ENCODE data around the gene MTIF3.
A peak's percentile ranks its signal among the peaks of the same experiment; 100 is the strongest.

MTIF3 gene, protein sequence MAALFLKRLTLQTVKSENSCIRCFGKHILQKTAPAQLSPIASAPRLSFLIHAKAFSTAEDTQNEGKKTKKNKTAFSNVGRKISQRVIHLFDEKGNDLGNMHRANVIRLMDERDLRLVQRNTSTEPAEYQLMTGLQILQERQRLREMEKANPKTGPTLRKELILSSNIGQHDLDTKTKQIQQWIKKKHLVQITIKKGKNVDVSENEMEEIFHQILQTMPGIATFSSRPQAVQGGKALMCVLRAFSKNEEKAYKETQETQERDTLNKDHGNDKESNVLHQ

GRCh38 chr13:27449936-27450828 lies at the start of gene MTIF3:
Gene MTIF3, minus strand, starts transcription at chr13:27450564. Its CDS starts 10,116 bp downstream, at chr13:27440448.
- DNase-seq (ENCODE audit: low spot score): peak; percentile 89

- DNase-seq (ENCODE audit: low spot score): no peak
Measured at GRCh38 chr13:27497563-27498230, 47.3 kb upstream of the MTIF3 start.

- DNase-seq (ENCODE audit: low spot score): no peak
Measured at GRCh38 chr13:27496536-27497273, 46.3 kb upstream of the MTIF3 start.

GRCh38 chr13:27496006-27496405 lies 45.6 kb upstream of the MTIF3 start:
- DNase-seq (ENCODE audit: low spot score): no peak

DNA sequence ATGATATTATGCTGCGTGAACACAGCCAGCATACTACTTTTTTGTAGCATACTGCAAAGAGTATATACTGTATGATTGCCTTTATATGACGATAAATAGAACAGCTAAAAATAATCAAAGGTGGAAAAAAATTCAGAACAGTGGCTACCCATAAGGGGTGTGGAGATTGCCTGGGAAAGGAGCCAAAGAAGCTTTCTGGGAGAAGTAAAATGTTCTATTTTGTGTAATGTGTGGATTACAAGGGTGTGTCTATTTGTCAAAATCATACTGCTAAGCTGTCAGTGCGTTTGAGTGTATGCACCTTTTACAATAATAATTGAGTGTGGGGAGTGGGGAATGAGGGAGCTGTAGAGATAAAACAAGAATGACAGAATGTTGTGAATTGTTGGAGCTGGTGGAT lies 45.2 kb upstream of the MTIF3 start:
- no peak for DNase-seq (ENCODE audit: low spot score)

DNA sequence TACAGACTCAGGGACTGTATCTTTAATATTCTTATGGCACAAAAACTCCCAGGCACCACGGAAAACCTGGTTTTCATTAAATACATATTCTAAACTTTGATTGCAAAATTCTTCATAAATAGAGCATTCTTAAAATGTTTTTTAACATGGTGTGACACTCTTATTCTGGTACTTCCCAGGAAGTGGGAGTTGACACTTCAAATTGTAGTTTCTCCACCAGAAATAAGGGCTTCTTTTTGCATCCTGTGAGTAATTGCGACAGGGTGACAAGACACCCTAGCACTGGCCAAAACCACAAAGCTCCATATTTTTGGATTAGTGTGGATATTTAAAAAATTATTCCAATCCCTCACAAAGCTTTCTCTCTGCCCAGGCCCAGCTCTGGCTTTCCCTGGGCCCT lies 43.6 kb upstream of the MTIF3 start:
- DNase-seq (ENCODE audit: low spot score): no peak

DNA sequence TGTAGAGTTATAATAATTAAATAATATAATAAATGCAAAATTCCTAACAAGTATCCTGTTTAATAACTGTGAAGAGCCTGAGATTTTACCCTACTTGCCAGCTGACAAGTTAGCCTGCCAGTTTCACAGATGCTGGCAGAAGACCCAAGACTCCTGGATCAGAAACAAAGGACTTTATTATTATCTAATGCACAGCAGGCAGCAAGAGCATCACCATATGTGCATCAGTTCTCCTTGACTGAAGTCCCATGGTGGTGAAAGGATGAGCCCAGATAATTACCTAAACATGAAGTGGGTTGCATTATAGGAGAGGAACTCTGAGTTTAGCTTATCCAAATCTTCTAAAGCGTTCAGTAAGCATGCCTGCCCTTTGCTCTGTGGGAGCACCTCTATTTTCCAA lies 39.1 kb upstream of the MTIF3 start:
- DNase-seq (ENCODE audit: low spot score): peak; percentile 7

GRCh38 chr13:27487776-27488175 lies 37.4 kb upstream of the MTIF3 start:
- DNase-seq (ENCODE audit: low spot score): no peak

DNA sequence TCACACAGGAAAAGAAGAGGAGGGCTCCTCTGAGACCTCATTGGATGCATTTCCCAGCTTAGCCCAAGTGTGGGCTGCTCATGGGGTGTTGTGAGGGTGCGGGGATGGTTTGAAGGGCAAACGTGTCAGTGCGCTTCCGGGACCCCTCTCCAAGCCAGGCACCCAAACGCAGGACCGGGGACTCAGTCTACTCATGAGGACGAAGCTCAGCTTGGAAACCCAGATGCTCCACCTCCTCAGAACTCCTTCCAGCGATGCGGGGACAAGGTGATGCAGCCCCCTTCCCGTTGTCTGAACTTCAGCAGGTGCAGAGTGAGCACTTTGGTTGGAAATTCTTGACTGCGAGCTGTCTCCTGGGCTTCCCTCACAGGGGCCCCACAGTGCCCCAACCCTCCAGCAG lies 33.1 kb upstream of the MTIF3 start:
- DNase-seq (ENCODE audit: low spot score): no peak

- DNase-seq (ENCODE audit: low spot score): no peak
Measured at GRCh38 chr13:27482983-27483382, 32.6 kb upstream of the MTIF3 start.

DNA sequence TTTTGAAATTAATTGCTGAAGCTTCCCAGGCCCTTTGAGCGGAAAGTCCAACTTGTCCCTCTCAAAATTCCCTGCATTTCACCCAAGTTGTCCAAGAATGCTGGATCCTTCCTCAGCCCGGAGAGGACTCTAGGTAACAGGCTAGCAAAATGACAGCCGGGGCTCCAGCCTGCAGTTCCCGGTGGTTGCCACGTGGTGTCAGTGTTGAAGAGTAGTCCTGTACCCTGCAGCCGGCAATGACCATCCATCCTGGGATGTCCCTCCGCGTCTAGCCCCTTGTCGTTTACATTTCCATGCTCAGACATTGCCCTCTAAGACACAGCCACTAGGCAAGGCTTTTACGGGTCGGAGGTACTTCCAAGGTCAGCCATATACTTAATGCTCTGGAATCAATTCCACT lies 31.4 kb upstream of the MTIF3 start:
- DNase-seq (ENCODE audit: low spot score): peak; percentile 38

GRCh38 chr13:27476943-27477703 lies 26.8 kb upstream of the MTIF3 start:
- no peak for DNase-seq (ENCODE audit: low spot score)

DNA sequence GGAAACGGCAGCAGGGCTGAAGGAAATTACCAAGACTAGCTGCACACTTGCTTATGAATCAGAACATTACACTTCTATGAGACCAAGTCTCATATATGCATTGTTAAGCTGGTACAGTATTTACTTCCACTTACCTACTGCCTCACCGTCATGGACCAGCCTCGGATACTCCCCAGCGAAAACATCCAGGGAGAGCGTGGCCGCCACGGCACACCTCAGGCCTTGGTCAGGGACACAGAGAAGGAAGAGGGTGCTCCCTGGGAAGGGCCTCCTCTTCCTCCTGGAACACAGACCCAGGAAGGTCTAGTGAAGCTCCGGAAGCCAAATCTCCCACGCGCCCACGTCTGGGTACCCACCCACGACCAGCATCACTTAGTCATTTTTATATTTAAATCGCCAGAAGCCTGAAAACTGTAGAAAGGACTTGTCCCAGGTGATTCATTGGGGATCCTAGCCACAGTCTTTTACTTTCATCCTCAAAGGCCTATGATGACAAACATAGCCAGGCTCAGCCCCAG lies 24.4 kb upstream of the MTIF3 start:
- DNase-seq (ENCODE audit: low spot score): no peak

GRCh38 chr13:27472941-27473340 lies 22.6 kb upstream of the MTIF3 start:
- no peak for DNase-seq (ENCODE audit: low spot score)

GRCh38 chr13:27472441-27472840 lies 22.1 kb upstream of the MTIF3 start:
- DNase-seq (ENCODE audit: low spot score): no peak

DNA sequence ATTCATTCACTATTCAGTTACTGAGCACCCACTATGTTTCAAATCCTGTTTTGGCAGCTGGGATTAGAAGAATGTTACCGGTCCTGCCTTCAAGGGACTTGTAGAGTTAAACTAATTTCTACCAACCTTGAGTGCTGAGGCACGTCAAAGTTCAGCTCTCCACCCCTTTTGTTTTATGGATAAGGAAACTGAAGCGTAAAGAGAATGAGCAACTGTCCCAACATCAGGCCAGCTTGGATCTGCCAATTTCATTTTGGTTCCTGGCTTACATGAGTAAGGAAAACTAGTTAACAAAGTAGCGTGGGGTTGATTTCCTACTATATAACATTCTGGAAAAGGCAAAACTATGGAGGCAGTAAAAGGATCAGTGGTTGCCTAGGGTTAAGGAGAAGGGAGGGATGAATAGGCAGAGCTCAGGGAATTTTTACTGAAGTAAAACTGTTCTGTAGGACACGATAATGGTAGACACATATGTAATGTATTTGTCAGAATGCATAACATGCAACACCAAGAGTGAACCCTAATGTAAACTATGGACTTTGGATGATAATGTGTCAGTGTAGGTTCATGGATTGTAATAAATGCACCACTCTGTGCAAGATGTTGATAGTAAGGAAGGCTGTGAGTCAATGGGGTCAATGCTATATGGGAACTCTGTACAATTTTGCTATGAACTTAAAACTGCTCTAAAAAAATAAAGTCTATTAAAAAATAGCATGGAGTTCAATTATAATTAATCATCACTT lies 19.9 kb upstream of the MTIF3 start:
- no peak for DNase-seq (ENCODE audit: low spot score)

- no peak for DNase-seq (ENCODE audit: low spot score)
Measured at GRCh38 chr13:27466513-27466912, 16.1 kb upstream of the MTIF3 start.

DNA sequence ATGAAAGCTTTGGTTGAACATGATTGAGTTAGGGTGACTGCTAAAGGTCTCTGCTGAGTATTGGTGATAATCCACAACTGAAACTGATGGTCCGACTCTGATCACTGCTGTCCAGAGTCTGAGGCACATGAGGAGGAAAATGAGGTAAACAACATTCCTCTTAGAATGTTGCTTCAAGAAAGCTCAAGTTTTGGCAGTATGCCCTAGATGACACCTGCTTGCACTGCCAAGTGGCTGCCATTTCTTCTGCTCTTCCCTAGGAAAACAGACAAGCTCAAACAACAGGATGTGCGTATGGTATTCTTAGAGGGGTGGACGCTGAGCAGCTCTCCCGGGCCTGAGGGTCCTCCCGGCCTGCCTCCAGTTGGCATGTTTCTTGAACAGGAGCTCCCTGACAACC lies 15.2 kb upstream of the MTIF3 start:
- no peak for DNase-seq (ENCODE audit: low spot score)

DNA sequence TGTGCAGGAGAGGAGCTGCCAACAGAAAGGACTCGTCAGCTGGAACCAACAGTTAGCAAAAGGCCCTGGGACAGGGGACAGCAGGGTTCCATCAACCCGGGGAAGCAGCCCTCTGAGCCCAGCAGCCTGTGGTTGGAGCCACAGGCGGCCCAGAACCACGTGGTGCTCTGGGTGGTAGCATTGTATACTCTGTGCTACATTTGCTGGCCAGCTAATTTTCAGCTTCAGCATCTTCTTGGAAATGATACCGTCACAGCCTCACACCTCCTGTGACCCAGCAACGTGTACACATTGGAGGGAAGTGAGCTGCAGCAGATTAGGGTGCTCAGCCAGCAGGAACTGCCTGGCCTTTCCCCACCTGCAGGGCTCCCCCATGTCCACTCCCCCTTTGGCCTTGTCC lies 13.1 kb upstream of the MTIF3 start:
- DNase-seq (ENCODE audit: low spot score): no peak

DNA sequence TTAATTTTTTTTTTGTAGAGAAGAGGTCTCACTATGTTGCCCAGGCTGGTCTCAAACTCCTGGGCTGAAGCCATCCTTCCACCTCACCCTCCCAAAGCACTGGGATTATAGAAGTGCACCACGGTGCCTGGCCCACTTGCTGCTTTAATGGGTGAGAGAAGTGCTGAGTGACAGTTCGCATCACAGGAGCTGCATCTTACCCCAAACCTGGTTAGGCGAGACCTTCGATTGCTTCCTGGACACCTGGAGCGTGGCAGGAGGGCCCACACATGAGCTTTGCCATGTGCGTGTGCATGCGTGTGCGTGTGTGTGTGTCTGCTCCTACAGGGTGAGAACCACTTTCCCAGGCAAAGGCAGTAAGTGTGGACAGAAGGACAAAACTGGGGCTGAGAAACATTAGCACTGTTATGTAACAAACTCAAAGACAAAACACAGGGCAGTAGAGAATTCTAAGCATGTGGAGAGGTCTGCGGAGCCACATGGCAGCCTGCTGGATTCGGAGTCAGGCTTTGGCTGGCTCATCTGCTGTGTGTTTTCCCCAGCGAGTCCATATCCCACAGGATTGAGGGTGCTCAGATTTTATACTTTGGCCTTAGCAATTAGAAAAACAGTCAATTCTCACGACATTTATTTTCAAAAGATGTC lies 11.7 kb upstream of the MTIF3 start:
- no peak for DNase-seq (ENCODE audit: low spot score)
